Esophagus (tissue), 2 donors: ENCODE results near the gene STRIP1. TPM values are rescaled to one million over a fixed set of nuclear protein-coding genes. Genes with fewer than 3 reads are reported as not detected.

ENCODE experiments used
- H3K27ac ChIP-seq, 2 donors: one replicate each; pipeline ENCODE4 v1.5.1; 2013; ENCODE audit warnings: low read depth in 2 of 2, mild to moderate bottlenecking in 2 of 2, inconsistent platforms in 1 of 2, low read length in 1 of 2, moderate library complexity in 1 of 2
- H3K27me3 ChIP-seq, 2 donors: one replicate each; pipeline ENCODE4 v1.6.1; 2013; ENCODE audit warnings: low read length in 2 of 2, control low read depth in 1 of 2, mild to moderate bottlenecking in 1 of 2; ENCODE audit not compliant: insufficient read depth in 2 of 2, control insufficient read depth in 1 of 2
- H3K36me3 ChIP-seq, 2 donors: one replicate each; pipeline ENCODE4 v1.6.1; 2013; ENCODE audit warnings: low read length in 1 of 2; ENCODE audit not compliant: control insufficient read depth in 2 of 2, insufficient read depth in 2 of 2
- H3K4me1 ChIP-seq, 2 donors: one replicate each; pipeline ENCODE4 v1.6.1; 2013; ENCODE audit warnings: low read length in 1 of 2; ENCODE audit not compliant: control insufficient read depth in 2 of 2, insufficient read depth in 2 of 2
- H3K4me3 ChIP-seq, 2 donors: one replicate each; pipeline ENCODE4 v1.5.1; 2013; ENCODE audit warnings: low read length in 2 of 2, mild to moderate bottlenecking in 2 of 2, low read depth in 1 of 2, moderate library complexity in 1 of 2
- H3K9me3 ChIP-seq, 2 donors: one replicate each; pipeline ENCODE4 v1.6.1; 2013; ENCODE audit warnings: mild to moderate bottlenecking in 2 of 2, low read depth in 1 of 2, low read length in 1 of 2, moderate library complexity in 1 of 2; ENCODE audit not compliant: control insufficient read depth in 2 of 2, insufficient read depth in 1 of 2
- WGBS, 2 donors: extraction: QIAGEN DNeasy Blood & Tissue Kit; methylation state at CpG; one replicate each; pipeline ENCODE4 v1.1.7; 2013; 5-methylcytosine and 5-hydroxymethylcytosine counted together
- polyA plus RNA-seq, 2 donors: library from polyadenylated mRNA; stranded (reverse); fragments of 200-250 nt; gene quantifications; one replicate each; pipeline ENCODE4 v1.2.3, GENCODE V29; 2013
- donor health status: healthy with polysubstance abuse.
- donor health status: Bipolar disorder and iron deficiency.

The STRIP1 gene
- polyA plus RNA-seq, 2 donors = 12.3 to 14.0 TPM

DNA sequence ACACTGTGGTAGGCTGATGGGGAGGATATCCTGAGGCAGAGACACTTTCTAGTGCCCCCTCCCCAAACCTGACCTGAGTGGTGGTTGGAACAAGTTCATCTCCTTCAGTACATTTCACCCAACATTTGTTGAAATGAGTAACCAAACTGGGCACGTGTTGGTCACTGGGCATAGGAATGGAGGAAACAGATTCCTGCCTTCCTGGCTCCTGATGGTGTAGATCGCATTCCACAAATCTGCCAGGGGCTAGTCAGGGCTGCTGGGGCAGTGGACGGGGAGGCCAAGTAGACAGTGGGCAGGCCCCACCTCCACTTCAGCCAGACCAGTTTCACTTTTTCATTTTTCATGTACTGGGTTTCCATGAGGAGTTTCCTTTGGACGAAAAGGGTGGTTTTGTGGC, 52.5 kb downstream of the STRIP1 start:
- no peak overlapping the region for H3K27ac ChIP-seq
- H3K36me3 ChIP-seq = no peaks in the 10 kb centered on the region
- peaks cover 0 to 4% of the 10 kb centered on the region in 2 donors for H3K4me1 ChIP-seq
- H3K27me3 ChIP-seq = no peaks in the 10 kb centered on the region
- H3K9me3 ChIP-seq = no peaks in the 10 kb centered on the region
- no peak overlapping the region for H3K4me3 ChIP-seq
- WGBS, 2 donors = 64 to 74% methylated on average over 4 of the region's 4 CpGs

DNA sequence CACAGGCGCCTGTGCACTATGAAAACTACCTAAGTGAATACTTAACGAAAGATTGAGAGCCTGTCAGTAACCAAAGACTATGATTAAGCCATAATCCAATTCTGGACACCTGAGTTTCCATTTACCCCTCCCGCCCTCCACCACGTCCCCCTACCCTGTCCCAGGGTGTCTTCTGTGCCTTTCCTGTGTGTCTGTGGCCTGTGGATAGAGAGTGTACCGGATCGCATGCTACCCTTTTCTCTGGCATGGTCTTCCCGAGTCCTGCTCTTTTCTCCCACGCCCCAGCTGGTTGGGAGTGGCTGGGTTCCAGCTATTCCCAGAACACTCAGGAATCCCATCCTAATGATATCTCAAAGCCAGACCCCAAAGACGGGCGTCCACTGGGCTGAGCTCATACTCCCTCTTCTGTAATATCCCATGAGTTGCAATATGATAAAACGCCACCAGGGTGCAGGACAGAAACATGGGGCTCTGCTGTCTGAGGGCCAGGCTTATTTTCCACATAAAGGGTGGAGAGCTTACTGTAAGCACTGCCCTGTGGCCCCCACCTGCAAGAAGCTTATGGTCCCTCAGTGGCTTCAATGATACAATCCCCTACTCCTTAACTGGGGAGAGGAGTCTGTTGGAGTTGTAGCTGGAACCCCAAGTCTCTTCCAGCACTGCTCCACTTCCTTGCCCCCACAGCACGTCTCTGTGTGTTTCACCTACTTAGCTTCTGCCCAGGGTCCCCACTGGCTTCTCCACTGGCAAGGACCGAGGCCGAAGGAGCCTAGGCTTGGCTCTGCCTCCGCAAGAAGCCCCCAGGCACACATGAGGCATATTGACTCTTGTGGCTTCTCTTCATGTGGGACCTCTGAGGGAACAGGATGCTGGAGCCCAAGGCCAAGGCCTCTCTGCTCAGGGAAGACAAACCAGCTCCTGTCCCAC, 53.7 kb downstream of the STRIP1 start:
- Histone ChIP-seq H3K4me1 (peaks cover 0 to 4% of the 10 kb centered on the region in 2 donors), H3K27me3 (no peaks in the 10 kb centered on the region), H3K27ac (no peak overlapping the region), H3K9me3 (no peaks in the 10 kb centered on the region), H3K36me3 (no peaks in the 10 kb centered on the region), H3K4me3 (no peak overlapping the region)
- 47 to 50% methylated on average over 15 of the region's 15 CpGs for WGBS, 2 donors

- H3K4me3 ChIP-seq = no peak overlapping the region
- no peak overlapping the region for H3K27ac ChIP-seq
- no peaks in the 10 kb centered on the region for H3K36me3 ChIP-seq
- no peaks in the 10 kb centered on the region for H3K27me3 ChIP-seq
- H3K9me3 ChIP-seq = no peaks in the 10 kb centered on the region
- peaks cover 0 to 2% of the 10 kb centered on the region in 2 donors for H3K4me1 ChIP-seq
- WGBS, 2 donors = 79% methylated on average over 10 of the region's 10 CpGs
Observed at GRCh38 chr1:110088739-110089316, 54.4 kb downstream of the STRIP1 start.

DNA sequence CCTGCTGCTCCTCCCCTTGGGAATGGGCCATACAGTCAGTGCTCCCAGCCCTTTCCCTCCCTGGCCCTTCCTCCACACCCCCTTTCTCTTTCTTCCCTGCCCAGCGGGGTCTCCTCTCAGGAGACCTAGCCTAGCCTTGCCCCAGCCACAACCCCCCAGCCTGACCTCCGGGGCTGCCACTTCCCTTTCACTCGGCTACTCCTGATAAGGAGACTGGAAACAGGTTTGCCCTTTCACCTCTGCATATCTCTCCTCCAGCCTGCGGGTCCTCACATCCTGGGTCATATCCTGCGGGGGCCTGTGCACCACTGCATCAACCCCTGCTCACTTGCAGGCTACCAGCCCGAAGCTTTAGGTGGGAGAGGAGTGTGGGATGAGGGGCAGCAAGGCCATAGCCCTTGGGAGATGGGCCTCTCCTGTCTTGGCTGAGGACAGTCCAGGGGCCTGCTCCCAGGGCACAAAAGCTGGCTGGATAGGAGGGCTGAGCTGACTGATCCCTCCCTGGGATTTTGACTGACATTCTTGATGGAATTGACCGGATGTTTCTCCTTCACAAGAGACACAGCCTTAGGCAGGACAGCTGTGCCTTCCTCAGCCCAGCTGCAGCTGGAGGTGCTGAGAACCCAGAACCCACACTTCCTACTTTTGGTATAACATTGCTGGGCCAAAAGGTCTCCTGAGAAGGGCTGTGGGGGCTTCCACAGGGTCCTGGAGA, 55.3 kb downstream of the STRIP1 start:
- WGBS, 2 donors = 54 to 67% methylated on average over 7 of the region's 7 CpGs
- no peaks in the 10 kb centered on the region for H3K9me3 ChIP-seq
- H3K27me3 ChIP-seq = no peaks in the 10 kb centered on the region
- no peak overlapping the region for H3K4me3 ChIP-seq
- no peaks in the 10 kb centered on the region for H3K4me1 ChIP-seq
- no peaks in the 10 kb centered on the region for H3K36me3 ChIP-seq
- no peak overlapping the region for H3K27ac ChIP-seq

GRCh38 chr1:110091381-110091780, 57.0 kb downstream of the STRIP1 start:
- Histone ChIP-seq H3K4me1 (no peaks in the 10 kb centered on the region), H3K9me3 (no peaks in the 10 kb centered on the region), H3K27me3 (no peaks in the 10 kb centered on the region), H3K27ac (no peak overlapping the region), H3K4me3 (no peak overlapping the region), H3K36me3 (no peaks in the 10 kb centered on the region)
- 60 to 73% methylated on average over 2 of the region's 2 CpGs for WGBS, 2 donors

- Histone ChIP-seq H3K4me3 (no peak overlapping the region), H3K27ac (no peak overlapping the region), H3K4me1 (no peaks in the 10 kb centered on the region), H3K36me3 (no peaks in the 10 kb centered on the region), H3K9me3 (no peaks in the 10 kb centered on the region), H3K27me3 (no peaks in the 10 kb centered on the region)
- 68 to 79% methylated on average over 3 of the region's 3 CpGs for WGBS, 2 donors
Observed at GRCh38 chr1:110091791-110092190, 57.4 kb downstream of the STRIP1 start.

DNA sequence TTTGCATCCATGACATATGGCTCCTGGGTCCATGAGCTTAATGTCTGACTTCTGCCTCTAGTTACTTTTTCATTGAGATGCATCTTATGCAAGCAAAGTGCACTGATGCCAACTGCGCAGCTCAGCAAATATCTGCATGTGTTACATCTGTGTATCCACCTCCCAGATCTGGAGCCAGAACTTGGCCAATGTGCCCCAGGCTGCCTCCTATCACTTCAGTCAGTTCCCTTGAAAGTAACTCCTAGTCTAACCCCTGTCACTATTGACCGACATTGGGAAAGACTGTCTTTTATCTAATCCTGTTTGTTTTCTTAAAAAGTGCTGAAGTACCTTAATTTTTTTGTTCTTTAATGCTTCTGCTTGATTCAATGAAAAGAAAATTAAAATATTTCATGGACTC, 58.6 kb downstream of the STRIP1 start:
- 79 to 80% methylated on average over 2 of the region's 2 CpGs for WGBS, 2 donors
- Histone ChIP-seq H3K4me3 (no peak overlapping the region), H3K27me3 (no peaks in the 10 kb centered on the region), H3K36me3 (no peaks in the 10 kb centered on the region), H3K4me1 (no peaks in the 10 kb centered on the region), H3K27ac (no peak overlapping the region), H3K9me3 (no peaks in the 10 kb centered on the region)

GRCh38 chr1:110094931-110095654, 60.7 kb downstream of the STRIP1 start:
- Histone ChIP-seq H3K27ac (no peak overlapping the region), H3K4me3 (no peak overlapping the region), H3K36me3 (no peaks in the 10 kb centered on the region), H3K9me3 (no peaks in the 10 kb centered on the region), H3K27me3 (no peaks in the 10 kb centered on the region), H3K4me1 (peaks cover 0 to 3% of the 10 kb centered on the region in 2 donors)
- WGBS, 2 donors = 53 to 59% methylated on average over 7 of the region's 7 CpGs

- Histone ChIP-seq H3K27ac (no peak overlapping the region), H3K4me3 (no peak overlapping the region), H3K36me3 (no peaks in the 10 kb centered on the region), H3K4me1 (peaks cover 0 to 3% of the 10 kb centered on the region in 2 donors), H3K9me3 (no peaks in the 10 kb centered on the region), H3K27me3 (no peaks in the 10 kb centered on the region)
- WGBS, 2 donors = 79 to 81% methylated on average over 11 of the region's 11 CpGs
Observed at GRCh38 chr1:110097507-110098221, 63.2 kb downstream of the STRIP1 start.
